CD4-positive, alpha-beta T cell treated with Interleukin-4 for 1 hour (primary cell): Measurements from ENCODE around the gene LRRTM4.

ENCODE experiments used
- DNase-seq, 2 donors: peaks; one replicate each; pipeline ENCODE4 v3.0.0-alpha.2; 2020 to 2022

Gene LRRTM4

DNA sequence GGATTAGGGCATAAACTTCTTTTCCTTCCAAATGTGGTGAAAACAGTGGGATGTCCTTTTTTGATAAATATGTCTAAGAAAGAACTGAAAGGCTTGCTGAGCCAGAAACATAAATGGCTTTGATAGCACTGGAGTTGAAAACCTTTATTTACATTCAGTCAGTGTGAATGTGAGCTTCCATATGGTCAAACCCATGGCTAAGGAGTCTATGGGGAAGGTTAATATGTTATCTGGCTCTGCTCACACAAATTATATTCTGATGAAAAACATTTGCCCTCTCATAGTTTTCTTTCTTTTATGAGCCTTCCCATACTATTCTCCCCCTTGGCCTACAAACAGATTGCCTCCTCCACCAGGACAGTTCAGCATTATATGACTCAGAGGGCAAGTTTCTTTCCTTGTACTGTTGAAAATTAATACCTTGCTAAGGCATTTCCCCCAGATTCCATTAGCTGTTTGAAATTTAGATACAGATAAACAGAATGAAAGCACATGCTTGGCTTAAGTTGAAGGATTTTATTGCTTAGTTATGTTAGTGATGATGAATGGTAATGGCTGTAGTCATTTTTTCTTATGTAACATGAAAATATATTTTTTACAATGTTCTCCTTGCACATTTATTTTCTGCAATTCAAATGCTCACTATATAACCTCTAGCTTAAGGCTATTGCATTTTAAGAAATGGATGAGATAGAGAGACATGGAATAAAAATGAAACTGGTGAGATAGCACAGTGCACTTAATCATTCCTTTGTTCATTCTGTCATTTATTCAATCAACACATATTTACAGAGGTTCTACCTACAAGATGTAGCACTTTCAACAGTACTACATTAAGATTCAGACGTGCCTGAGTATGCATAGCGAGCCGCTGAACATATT is 544.1 kb downstream of the LRRTM4 start:
- DNase-seq = no peak

GRCh38 chr2:76975752-76976151 is 546.4 kb downstream of the LRRTM4 start:
- DNase-seq = no peak

- DNase-seq = no peak
Observed at GRCh38 chr2:76973610-76974009, 548.6 kb downstream of the LRRTM4 start.

- no peak for DNase-seq
Observed at GRCh38 chr2:76965772-76966171, 556.4 kb downstream of the LRRTM4 start.

DNA sequence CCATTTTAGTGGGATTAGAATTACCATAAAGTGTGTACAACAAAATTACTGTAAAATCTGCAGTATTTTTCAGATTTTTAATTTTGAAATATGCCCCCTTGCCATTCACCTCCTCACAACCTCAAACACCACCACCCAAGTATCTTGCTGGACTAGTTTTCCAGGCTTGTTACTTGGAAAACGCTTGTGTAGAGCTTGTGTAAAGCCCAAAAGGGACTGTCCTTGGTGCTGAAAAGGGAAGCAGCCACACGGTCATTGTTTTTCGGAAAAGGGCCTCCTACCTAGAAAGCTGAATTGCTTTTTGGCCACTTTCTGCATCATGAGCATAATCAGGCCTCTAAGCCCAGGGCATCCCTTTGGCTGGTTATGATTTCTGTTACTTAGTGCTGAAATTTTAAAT is 563.4 kb downstream of the LRRTM4 start:
- no peak for DNase-seq

- DNase-seq = no peak
Observed at GRCh38 chr2:76953733-76954347, 568.3 kb downstream of the LRRTM4 start.

- DNase-seq = no peak
Observed at GRCh38 chr2:76946631-76947145, 575.5 kb downstream of the LRRTM4 start.

DNA sequence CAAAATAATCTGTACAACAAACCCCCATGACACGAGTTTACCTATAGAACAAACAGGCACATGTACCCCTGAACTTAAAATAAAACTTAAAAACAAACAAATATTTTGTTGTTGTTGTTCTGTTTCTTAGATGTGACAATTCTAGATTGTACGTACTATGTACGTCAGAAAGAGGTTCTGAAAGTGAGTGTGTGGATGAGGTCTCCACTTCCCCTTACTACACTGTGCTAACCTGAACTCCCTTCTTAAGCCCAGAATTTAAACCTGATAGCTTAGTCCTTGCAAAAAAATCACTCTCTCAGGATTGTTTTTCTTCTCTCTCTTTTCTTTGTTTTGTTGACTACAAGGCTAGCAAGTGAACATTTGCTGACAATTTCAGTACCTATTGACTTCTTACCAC is 581.6 kb downstream of the LRRTM4 start:
- DNase-seq = no peak

GRCh38 chr2:76938153-76938552 is 584.0 kb downstream of the LRRTM4 start:
- DNase-seq = no peak

DNA sequence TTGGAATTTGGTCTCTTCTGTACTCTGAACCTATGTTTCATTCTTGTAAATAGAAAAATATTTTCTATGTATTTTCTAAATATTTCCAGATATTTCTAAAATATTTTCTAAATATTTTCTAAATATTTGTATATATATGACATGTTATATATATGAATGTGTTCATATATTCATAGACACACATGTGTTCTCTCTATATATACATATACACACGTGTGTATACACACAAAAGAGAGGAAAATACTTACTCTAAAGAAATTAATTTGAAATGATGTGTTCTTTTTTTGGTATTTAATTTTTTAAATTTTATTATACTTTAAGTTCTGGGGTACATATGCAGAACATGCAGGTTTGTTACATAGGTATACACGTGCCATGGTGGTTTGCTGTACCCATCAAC is 589.6 kb downstream of the LRRTM4 start:
- DNase-seq = no peak

DNA sequence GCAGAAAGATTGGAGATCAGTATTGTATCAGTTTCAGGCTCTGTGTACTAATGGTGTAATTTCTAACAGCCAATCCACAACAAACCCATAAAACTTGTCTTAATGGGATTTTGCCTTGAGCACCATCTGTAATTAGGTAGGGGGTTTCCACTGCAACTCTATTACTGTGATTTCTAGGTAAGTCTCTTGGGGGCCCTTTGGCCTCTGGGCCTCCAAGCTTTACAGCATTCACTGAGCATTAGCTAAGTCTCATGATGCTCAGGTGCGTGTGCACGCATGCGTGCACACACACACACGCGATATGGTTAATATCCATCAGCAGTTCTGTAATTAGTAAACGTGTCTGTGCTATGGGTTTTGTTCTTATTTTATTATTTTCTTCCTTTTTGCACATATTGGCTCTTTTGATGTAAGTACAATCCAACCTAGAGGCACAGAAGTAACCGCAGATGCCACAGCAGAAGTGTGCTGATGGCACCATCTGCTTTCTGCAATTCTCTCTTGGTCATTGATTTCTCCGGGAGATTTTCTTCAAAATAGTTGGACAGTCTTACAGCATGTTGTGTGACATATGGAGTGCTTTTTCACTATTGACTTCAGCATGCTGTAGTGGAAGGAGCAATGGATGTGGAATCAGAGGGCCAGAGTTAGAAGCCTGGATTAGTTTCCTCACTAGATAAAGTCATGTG is 592.0 kb downstream of the LRRTM4 start:
- no peak for DNase-seq

GRCh38 chr2:76928026-76928425 is 594.1 kb downstream of the LRRTM4 start:
- no peak for DNase-seq

GRCh38 chr2:76921006-76921405 is 601.2 kb downstream of the LRRTM4 start:
- no peak for DNase-seq

- DNase-seq = no peak
Observed at GRCh38 chr2:76895469-76895868, 626.7 kb downstream of the LRRTM4 start.

GRCh38 chr2:76870581-76870980 is 651.6 kb downstream of the LRRTM4 start:
- DNase-seq = no peak

DNA sequence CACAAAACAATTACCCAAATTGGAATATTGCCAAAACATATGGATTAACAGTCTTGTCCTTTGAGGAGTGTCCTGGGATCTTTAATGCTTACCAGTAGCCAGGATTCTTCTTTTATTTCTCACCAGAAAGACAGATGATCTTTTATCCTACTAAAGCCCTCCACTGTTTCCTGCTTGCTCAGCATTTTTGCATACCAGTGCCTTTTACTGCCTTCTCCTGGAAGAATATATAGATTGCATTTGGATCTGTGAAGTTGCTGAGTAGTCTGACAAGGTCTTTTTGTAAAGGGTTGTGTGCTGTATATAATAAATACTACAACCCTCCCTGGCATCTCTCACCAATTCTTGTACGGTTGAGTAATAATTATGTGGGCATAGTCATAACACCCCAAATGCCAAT is 652.2 kb downstream of the LRRTM4 start:
- DNase-seq = no peak

GRCh38 chr2:76867854-76868253 is 654.3 kb downstream of the LRRTM4 start:
- DNase-seq = no peak

DNA sequence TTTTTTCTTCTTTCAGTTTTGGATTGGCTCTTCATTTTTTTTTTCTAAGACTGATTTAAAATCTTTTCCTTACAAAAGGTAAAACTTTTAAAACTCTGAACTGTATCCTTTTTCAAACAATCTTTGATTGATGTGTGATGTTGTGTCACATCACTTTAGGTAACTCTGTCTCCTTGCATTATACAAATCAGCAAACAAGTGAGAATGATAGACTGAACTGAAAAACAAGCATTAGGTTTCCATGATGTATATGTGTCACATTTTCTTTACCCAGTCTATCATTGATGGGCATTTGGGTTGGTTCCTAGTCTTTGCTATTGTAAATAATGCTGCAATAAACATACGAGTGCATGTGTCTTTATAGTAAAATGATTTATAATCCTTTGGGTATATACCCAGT is 655.7 kb downstream of the LRRTM4 start:
- no peak for DNase-seq

- DNase-seq = no peak
Observed at GRCh38 chr2:76862901-76863300, 659.3 kb downstream of the LRRTM4 start.

- DNase-seq = no peak
Observed at GRCh38 chr2:76861708-76862107, 660.5 kb downstream of the LRRTM4 start.

DNA sequence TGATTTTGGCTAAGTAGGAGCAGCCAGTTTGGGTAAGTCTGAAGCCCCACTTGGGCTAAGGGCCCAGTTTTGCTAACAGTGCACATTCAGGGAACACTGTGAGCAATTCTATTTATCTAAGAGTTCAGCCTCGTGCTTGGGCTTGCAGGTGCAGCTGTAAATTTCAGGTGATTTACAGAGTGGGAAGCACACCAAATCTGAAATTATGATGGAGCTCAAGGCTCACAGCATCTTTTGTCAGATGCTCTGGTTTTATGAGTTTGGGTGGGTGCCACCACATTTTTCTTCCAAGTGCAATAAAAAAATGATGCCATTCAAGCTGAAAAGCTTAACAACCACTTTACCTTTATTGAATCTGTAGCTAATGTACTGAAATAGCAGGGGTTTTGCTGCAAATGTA is 671.2 kb downstream of the LRRTM4 start:
- no peak for DNase-seq

DNA sequence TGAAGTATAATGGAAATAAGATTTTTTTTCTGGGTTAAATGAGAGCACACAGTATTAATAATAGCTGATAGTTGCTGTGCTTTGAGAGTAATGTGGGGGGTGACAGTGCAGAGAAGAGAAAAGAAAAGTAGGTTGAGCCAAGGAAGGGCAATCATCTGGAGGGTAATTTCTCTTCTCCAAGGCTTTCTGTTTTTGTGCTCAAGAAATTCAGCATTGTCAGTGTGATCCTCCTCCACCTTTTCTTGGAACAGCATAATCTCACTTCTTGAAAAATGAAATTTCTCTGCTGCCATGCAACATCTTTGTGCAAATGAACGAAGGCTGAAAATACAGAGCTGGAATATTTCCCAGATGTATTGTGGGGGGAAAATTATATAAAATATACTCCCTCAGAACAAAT is 673.1 kb downstream of the LRRTM4 start:
- no peak for DNase-seq

GRCh38 chr2:76839826-76840225 is 682.4 kb downstream of the LRRTM4 start:
- DNase-seq = no peak
